ENCODE data around the gene COL18A1. TPM values are rescaled to one million over a fixed set of nuclear protein-coding genes. Genes with fewer than 3 reads are reported as not detected.
A peak's percentile ranks its signal among the peaks of the same experiment; 100 is the strongest.

The COL18A1 gene
- total and polyA plus RNA-seq, 4 donors = 97.3 to 963 (median 295) TPM

DNA sequence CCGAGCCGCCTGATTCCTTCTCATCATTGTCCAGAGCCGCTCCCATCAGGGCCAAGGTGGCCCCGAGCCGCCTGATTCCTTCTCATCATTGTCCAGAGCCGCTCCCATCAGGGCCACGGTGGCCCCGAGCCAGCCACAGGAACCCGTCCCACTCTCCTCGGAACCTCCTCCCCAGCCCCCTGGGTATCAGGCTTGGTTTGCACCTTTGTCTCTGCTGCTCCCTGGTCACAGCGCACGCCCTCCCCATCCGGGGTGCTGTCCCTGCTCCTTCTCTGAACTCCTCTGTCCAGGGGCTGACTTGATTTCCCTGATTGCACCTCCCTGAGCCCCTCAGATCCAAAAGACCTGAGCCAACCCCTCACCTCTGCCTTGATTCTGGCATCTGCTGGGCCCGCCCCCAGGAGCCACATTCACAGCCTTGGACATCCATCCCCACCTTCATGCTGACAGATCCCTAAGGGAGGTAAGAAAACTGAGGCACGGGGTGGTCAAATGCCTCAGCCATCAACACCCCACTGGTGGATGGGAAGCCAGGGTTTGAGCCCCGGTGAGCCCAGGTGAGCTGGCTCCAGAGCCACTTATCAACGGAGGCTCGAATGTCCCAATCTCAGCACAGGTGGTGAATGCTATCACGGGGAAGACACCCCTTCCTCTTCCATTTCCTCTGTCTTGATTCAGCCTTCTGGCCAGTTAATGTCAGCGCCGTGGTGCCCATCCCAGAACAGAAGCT is 25.6 kb upstream of the COL18A1 start:
- ATAC-seq (ENCODE audit: low FRiP score) (no peak), DNase-seq (peak; percentile 20 to 45)
- intact Hi-C loops (cut with DNase I) = no loop called here
- Histone ChIP-seq H3K27ac (ENCODE audit: low read depth in 1 of 2, low read length in 2 of 2) (no peak overlapping the region), H3K36me3 (ENCODE audit: control insufficient read depth in 1 of 2, insufficient read depth in 2 of 2, low read length in 1 of 2) (no peaks in the 10 kb centered on the region), H3K4me1 (ENCODE audit: control insufficient read depth in 1 of 2, insufficient read depth in 2 of 2, low read length in 2 of 2) (no peaks in the 10 kb centered on the region), H3K4me3 (ENCODE audit: low read length in 2 of 2) (no peak overlapping the region), H3K27me3 (ENCODE audit: control insufficient read depth in 1 of 2, insufficient read depth in 2 of 2, low read length in 1 of 2) (no peaks in the 10 kb centered on the region), H3K9me3 (ENCODE audit: control insufficient read depth, low read length) (no peaks in the 10 kb centered on the region)
- WGBS, 2 donors = 90 to 92% methylated on average over 19 of the region's 21 CpGs

- no peaks in the 10 kb centered on the region for H3K9me3 ChIP-seq (ENCODE audit: control insufficient read depth, low read length)
- H3K4me3 ChIP-seq (ENCODE audit: low read length in 2 of 2) = no peak overlapping the region
- no peak overlapping the region for H3K27ac ChIP-seq (ENCODE audit: low read depth in 1 of 2, low read length in 2 of 2)
- H3K27me3 ChIP-seq (ENCODE audit: control insufficient read depth in 1 of 2, insufficient read depth in 2 of 2, low read length in 1 of 2) = no peaks in the 10 kb centered on the region
- ATAC-seq (ENCODE audit: low FRiP score) = no peak
- WGBS, 2 donors = 91 to 95% methylated on average over 30 to 32 of the region's 35 CpGs
- peak; percentile 24 to 35 for DNase-seq
- H3K4me1 ChIP-seq (ENCODE audit: control insufficient read depth in 1 of 2, insufficient read depth in 2 of 2, low read length in 2 of 2) = no peaks in the 10 kb centered on the region
- no peaks in the 10 kb centered on the region for H3K36me3 ChIP-seq (ENCODE audit: control insufficient read depth in 1 of 2, insufficient read depth in 2 of 2, low read length in 1 of 2)
- intact Hi-C loops (cut with DNase I) = no loop called here
These were observed 25.0 kb upstream of the COL18A1 start for GRCh38 chr21:45379901-45380330.

DNA sequence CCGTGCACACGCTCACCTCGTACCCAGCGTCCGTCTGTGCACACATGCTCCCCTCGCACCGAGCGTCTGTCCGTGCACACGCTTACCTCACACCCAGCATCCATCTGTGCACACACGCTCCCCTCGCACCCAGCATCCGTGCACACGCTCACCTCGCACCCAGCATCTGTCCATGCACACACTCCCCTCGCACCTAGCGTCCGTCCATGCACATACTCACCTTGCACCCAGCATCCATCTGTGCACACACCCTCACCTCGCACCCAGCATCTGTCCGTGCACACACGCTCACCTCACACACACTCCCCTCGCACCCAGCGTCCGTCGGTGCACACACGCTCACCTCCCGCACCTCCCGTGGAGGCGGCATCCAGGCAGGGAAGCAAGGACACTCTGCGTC is 24.4 kb upstream of the COL18A1 start:
- intact Hi-C loops (cut with DNase I) = no loop called here
- peak; percentile 40 to 62 for DNase-seq
- Histone ChIP-seq H3K36me3 (ENCODE audit: control insufficient read depth in 1 of 2, insufficient read depth in 2 of 2, low read length in 1 of 2) (no peaks in the 10 kb centered on the region), H3K27me3 (ENCODE audit: control insufficient read depth in 1 of 2, insufficient read depth in 2 of 2, low read length in 1 of 2) (no peaks in the 10 kb centered on the region), H3K27ac (ENCODE audit: low read depth in 1 of 2, low read length in 2 of 2) (no peak overlapping the region), H3K9me3 (ENCODE audit: control insufficient read depth, low read length) (no peaks in the 10 kb centered on the region), H3K4me1 (ENCODE audit: control insufficient read depth in 1 of 2, insufficient read depth in 2 of 2, low read length in 2 of 2) (no peaks in the 10 kb centered on the region), H3K4me3 (ENCODE audit: low read length in 2 of 2) (no peak overlapping the region)
- no peak for ATAC-seq (ENCODE audit: low FRiP score)
- WGBS, 2 donors = 94 to 96% methylated on average over 30 of the region's 30 CpGs

DNA sequence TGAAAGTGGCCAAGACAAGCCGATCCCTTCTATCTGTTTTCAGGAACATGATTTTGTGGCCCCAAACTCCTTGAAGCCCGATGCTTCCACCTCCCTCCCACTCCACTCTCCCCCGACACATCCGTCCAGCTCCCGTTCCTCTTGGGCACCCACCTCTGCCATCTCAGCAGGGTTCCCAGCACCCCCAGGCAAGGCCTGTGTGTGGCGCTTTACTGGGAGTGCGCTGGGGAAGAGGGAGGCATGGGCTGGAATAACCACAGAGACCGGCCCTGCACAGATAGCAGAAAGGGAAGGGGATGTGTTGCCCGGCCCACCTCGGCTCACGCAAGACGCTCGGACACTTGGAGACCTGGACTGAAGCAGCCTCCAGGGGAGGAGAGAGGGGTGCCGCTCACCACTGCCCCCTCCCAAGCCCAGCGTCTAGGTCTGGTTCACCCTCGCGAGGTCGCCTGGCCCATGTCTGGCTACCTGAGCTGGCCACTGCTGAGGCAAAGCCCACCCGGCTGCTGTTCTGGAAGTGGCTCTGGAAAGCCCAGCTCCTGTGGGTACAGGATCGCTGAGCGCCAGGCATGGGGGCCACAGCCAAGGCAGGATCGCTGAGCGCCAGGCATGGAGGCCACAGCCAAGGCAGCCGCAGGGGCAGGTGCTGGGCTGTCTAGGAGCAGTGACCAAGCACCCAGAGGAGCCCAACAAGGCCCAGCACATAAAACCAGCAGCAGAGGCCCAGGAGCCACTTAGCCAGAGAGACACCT is 23.8 kb upstream of the COL18A1 start:
- intact Hi-C loops (cut with DNase I) = no loop called here
- no peak overlapping the region for H3K27ac ChIP-seq (ENCODE audit: low read depth in 1 of 2, low read length in 2 of 2)
- H3K9me3 ChIP-seq (ENCODE audit: control insufficient read depth, low read length) = no peaks in the 10 kb centered on the region
- H3K4me3 ChIP-seq (ENCODE audit: low read length in 2 of 2) = no peak overlapping the region
- DNase-seq (peak; percentile 33 to 61), ATAC-seq (ENCODE audit: low FRiP score) (no peak)
- H3K4me1 ChIP-seq (ENCODE audit: control insufficient read depth in 1 of 2, insufficient read depth in 2 of 2, low read length in 2 of 2) = no peaks in the 10 kb centered on the region
- H3K27me3 ChIP-seq (ENCODE audit: control insufficient read depth in 1 of 2, insufficient read depth in 2 of 2, low read length in 1 of 2) = no peaks in the 10 kb centered on the region
- WGBS, 2 donors = 90 to 93% methylated on average over 24 of the region's 24 CpGs
- H3K36me3 ChIP-seq (ENCODE audit: control insufficient read depth in 1 of 2, insufficient read depth in 2 of 2, low read length in 1 of 2) = no peaks in the 10 kb centered on the region

GRCh38 chr21:45381865-45382696 is 22.9 kb upstream of the COL18A1 start:
- 94% methylated on average over 28 of the region's 28 CpGs for WGBS, 2 donors
- Histone ChIP-seq H3K27ac (ENCODE audit: low read depth in 1 of 2, low read length in 2 of 2) (no peak overlapping the region), H3K4me1 (ENCODE audit: control insufficient read depth in 1 of 2, insufficient read depth in 2 of 2, low read length in 2 of 2) (no peaks in the 10 kb centered on the region), H3K36me3 (ENCODE audit: control insufficient read depth in 1 of 2, insufficient read depth in 2 of 2, low read length in 1 of 2) (no peaks in the 10 kb centered on the region), H3K4me3 (ENCODE audit: low read length in 2 of 2) (no peak overlapping the region), H3K9me3 (ENCODE audit: control insufficient read depth, low read length) (no peaks in the 10 kb centered on the region), H3K27me3 (ENCODE audit: control insufficient read depth in 1 of 2, insufficient read depth in 2 of 2, low read length in 1 of 2) (no peaks in the 10 kb centered on the region)
- intact Hi-C loops (cut with DNase I) = no loop called here
- ATAC-seq (ENCODE audit: low FRiP score) (no peak), DNase-seq (peak; percentile 29 to 66)

- Histone ChIP-seq H3K4me1 (ENCODE audit: control insufficient read depth in 1 of 2, insufficient read depth in 2 of 2, low read length in 2 of 2) (no peaks in the 10 kb centered on the region), H3K9me3 (ENCODE audit: control insufficient read depth, low read length) (no peaks in the 10 kb centered on the region), H3K36me3 (ENCODE audit: control insufficient read depth in 1 of 2, insufficient read depth in 2 of 2, low read length in 1 of 2) (no peaks in the 10 kb centered on the region), H3K27me3 (ENCODE audit: control insufficient read depth in 1 of 2, insufficient read depth in 2 of 2, low read length in 1 of 2) (no peaks in the 10 kb centered on the region), H3K4me3 (ENCODE audit: low read length in 2 of 2) (no peak overlapping the region), H3K27ac (ENCODE audit: low read depth in 1 of 2, low read length in 2 of 2) (no peak overlapping the region)
- intact Hi-C loops (cut with DNase I) = no loop called here
- 97% methylated on average over 10 of the region's 10 CpGs for WGBS, 2 donors
- ATAC-seq (ENCODE audit: low FRiP score) (no peak), DNase-seq (peak; percentile 34 to 41)
These were observed 22.3 kb upstream of the COL18A1 start for GRCh38 chr21:45382697-45382997.

DNA sequence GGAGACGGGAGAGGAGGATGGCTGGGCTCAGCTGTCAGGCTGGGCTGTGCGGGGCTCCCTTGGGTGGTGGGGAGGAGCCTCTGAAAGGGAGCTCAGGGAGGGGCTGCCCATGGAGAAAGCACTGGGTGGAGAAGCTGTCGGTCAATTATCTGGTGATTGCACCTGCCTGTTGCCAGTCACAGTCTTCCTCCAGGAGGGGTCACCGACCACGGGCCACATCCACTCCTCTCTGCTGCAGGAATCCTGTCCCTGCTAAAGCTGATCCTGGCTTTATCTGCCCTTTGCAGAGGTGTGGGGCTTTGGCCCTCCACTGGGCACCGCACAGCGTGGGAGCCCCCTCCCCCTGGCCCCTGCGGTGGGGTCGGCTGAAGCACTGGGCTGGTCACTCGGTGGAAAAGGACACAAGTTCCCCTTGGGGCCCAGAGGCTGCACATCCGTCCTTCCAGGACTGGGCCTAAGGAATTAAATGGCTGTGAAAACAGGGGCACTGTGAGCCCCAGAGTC is 21.8 kb upstream of the COL18A1 start:
- Histone ChIP-seq H3K27me3 (ENCODE audit: control insufficient read depth in 1 of 2, insufficient read depth in 2 of 2, low read length in 1 of 2) (no peaks in the 10 kb centered on the region), H3K36me3 (ENCODE audit: control insufficient read depth in 1 of 2, insufficient read depth in 2 of 2, low read length in 1 of 2) (no peaks in the 10 kb centered on the region), H3K27ac (ENCODE audit: low read depth in 1 of 2, low read length in 2 of 2) (no peak overlapping the region), H3K9me3 (ENCODE audit: control insufficient read depth, low read length) (no peaks in the 10 kb centered on the region), H3K4me1 (ENCODE audit: control insufficient read depth in 1 of 2, insufficient read depth in 2 of 2, low read length in 2 of 2) (no peaks in the 10 kb centered on the region), H3K4me3 (ENCODE audit: low read length in 2 of 2) (no peak overlapping the region)
- no peak for ATAC-seq (ENCODE audit: low FRiP score)
- intact Hi-C loops (cut with DNase I) = no loop called here
- DNase-seq = peak; percentile 32 to 59
- 93 to 94% methylated on average over 11 of the region's 11 CpGs for WGBS, 2 donors

GRCh38 chr21:45383615-45384201 is 21.3 kb upstream of the COL18A1 start:
- no peaks in the 10 kb centered on the region for H3K4me1 ChIP-seq (ENCODE audit: control insufficient read depth in 1 of 2, insufficient read depth in 2 of 2, low read length in 2 of 2)
- no peaks in the 10 kb centered on the region for H3K36me3 ChIP-seq (ENCODE audit: control insufficient read depth in 1 of 2, insufficient read depth in 2 of 2, low read length in 1 of 2)
- no peak overlapping the region for H3K4me3 ChIP-seq (ENCODE audit: low read length in 2 of 2)
- DNase-seq (peak; percentile 30 to 73), ATAC-seq (ENCODE audit: low FRiP score) (no peak)
- no peaks in the 10 kb centered on the region for H3K27me3 ChIP-seq (ENCODE audit: control insufficient read depth in 1 of 2, insufficient read depth in 2 of 2, low read length in 1 of 2)
- no peak overlapping the region for H3K27ac ChIP-seq (ENCODE audit: low read depth in 1 of 2, low read length in 2 of 2)
- H3K9me3 ChIP-seq (ENCODE audit: control insufficient read depth, low read length) = no peaks in the 10 kb centered on the region
- WGBS, 2 donors = 78 to 83% methylated on average over 26 of the region's 26 CpGs
- intact Hi-C loops (cut with DNase I) = no loop called here
